Psoas muscle (tissue), 8 donors: ENCODE data around the gene ABTB1. TPM values are rescaled to one million over a fixed set of nuclear protein-coding genes. Genes with fewer than 3 reads are reported as not detected.
A peak's percentile ranks its signal among the peaks of the same experiment; 100 is the strongest.

Source experiments
- ATAC-seq, 4 donors: fragments of 200-7000 bp; cut with Tn5 transposase; one replicate each; pipeline ENCODE4 v1.9.1; 2020; ENCODE audit warnings: moderate library complexity in 3 of 4, mild to moderate bottlenecking in 2 of 4
- DNase-seq, 2 donors: peaks; one replicate each; pipeline ENCODE4 v3.0.0-alpha.2; 2020
- H3K27ac ChIP-seq: fragments of 200-600 bp; one replicate; pipeline ENCODE4 v1.8.0; 2022
- H3K27me3 ChIP-seq, 3 donors: fragments of 200-600 bp in 1 of 3; one replicate each; pipeline versions ENCODE4 v1.6.1 to v1.8.0; 2013 to 2022; ENCODE audit warnings: low read length in 2 of 3, mild to moderate bottlenecking in 2 of 3, moderate library complexity in 1 of 3; ENCODE audit not compliant: insufficient read depth in 3 of 3
- H3K36me3 ChIP-seq, 2 donors: fragments of 200-600 bp in 1 of 2; one replicate each; pipeline versions ENCODE4 v1.6.1 to v1.8.0; 2013 to 2022; ENCODE audit warnings: low read depth in 1 of 2, mild to moderate bottlenecking in 1 of 2, moderate library complexity in 1 of 2; ENCODE audit not compliant: insufficient read depth in 1 of 2
- H3K4me1 ChIP-seq: fragments of 200-600 bp; one replicate; pipeline ENCODE4 v1.8.0; 2022
- H3K4me3 ChIP-seq: fragments of 200-600 bp; one replicate; pipeline ENCODE4 v1.8.0; 2022; ENCODE audit warnings: mild to moderate bottlenecking
- H3K9me3 ChIP-seq: fragments of 200-600 bp; one replicate; pipeline ENCODE4 v1.8.0; 2022
- WGBS, 3 donors: extraction: QIAGEN DNeasy Blood & Tissue Kit; methylation state at CpG; one replicate each; pipeline versions ENCODE4 v1.1.6 to v1.1.7; 2013; 5-methylcytosine and 5-hydroxymethylcytosine counted together
- intact Hi-C, 2 donors: fragments of 100-400 bp; cut with DNase I; formaldehyde crosslinking; loops; one replicate each; pipeline versions ENCODE4 v1.11.0 to v1.14.2; 2022
- polyA plus RNA-seq, 3 donors: library from polyadenylated mRNA; stranded (reverse); fragments of 200-250 nt; gene quantifications; one replicate each; pipeline ENCODE4 v1.2.3, GENCODE V29; 2013
- total RNA-seq, 4 donors: library from RNA; stranded (reverse); fragmentation: NEBNext Ultra II Directional in 2 of 4; extraction: Animal tissue kit (Norgen Biotek cat#: 25700) in 2 of 4; gene quantifications; one replicate each; pipeline versions ENCODE4 v1.2.1 to v1.2.4, GENCODE V29; 2021 to 2023
- TF ChIP-seq, protein P1 (sequence below): fragments of 200-600 bp; IDR thresholded peaks from one replicate; pipeline ENCODE4 v1.8.0; 2022; ENCODE audit warnings: antibody characterized with exemption
- donor health status: healthy with polysubstance abuse.
- donor health status: DM: no; HTN: no; CAD: no; lungs with moderate emphysema.
- donor health status: Bipolar disorder and iron deficiency.
- donor health status: healthy.
- donor health status: DM: yes; HTN: yes; CAD: no.
- donor health status: DM: no; HTN: no; CAD: no.
- donor health status: DM: no; HTN: no; CAD: no.
- donor health status: DM: yes; HTN: yes; CAD: no.

Gene ABTB1
- total and polyA plus RNA-seq, 7 donors, result 22.8 to 34.5 (median 30.1) TPM

- ATAC-seq (no peak), DNase-seq (peak in 1 of 2 donors; percentile 33)
- Histone ChIP-seq H3K36me3 (peaks cover 4 to 33% of the 10 kb centered on the region in 2 donors), H3K9me3 (no peaks in the 10 kb centered on the region), H3K4me3 (no peak overlapping the region), H3K4me1 (peaks cover 22% of the 10 kb centered on the region), H3K27ac (peak overlapping the region; percentile 54), H3K27me3 (no peaks in the 10 kb centered on the region)
- 62 to 63% (median 62%) methylated on average over 4 of the region's 4 CpGs for WGBS, 3 donors
- intact Hi-C loops, result loop anchor here (5.0 kb wide), 2 partner anchors 38 to 113 kb away; no protein-coding TSS in a partner anchor
- TF ChIP-seq, protein P1, sequence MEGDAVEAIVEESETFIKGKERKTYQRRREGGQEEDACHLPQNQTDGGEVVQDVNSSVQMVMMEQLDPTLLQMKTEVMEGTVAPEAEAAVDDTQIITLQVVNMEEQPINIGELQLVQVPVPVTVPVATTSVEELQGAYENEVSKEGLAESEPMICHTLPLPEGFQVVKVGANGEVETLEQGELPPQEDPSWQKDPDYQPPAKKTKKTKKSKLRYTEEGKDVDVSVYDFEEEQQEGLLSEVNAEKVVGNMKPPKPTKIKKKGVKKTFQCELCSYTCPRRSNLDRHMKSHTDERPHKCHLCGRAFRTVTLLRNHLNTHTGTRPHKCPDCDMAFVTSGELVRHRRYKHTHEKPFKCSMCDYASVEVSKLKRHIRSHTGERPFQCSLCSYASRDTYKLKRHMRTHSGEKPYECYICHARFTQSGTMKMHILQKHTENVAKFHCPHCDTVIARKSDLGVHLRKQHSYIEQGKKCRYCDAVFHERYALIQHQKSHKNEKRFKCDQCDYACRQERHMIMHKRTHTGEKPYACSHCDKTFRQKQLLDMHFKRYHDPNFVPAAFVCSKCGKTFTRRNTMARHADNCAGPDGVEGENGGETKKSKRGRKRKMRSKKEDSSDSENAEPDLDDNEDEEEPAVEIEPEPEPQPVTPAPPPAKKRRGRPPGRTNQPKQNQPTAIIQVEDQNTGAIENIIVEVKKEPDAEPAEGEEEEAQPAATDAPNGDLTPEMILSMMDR, result no peak
Measured at GRCh38 chr3:127690106-127690505, 17.4 kb downstream of the ABTB1 start.

- Histone ChIP-seq H3K4me3 (no peak overlapping the region), H3K27ac (peak overlapping the region; percentile 54), H3K27me3 (no peaks in the 10 kb centered on the region), H3K9me3 (no peaks in the 10 kb centered on the region), H3K36me3 (peaks cover 4 to 33% of the 10 kb centered on the region in 2 donors), H3K4me1 (peaks cover 22% of the 10 kb centered on the region)
- intact Hi-C loops, result loop anchor here (5.0 kb wide), 2 partner anchors 39 to 114 kb away; no protein-coding TSS in a partner anchor
- WGBS, 3 donors, result 53 to 89% (median 62%) methylated on average over 4 of the region's 4 CpGs
- TF ChIP-seq, protein P1, result peak; percentile 38
- DNase-seq (peak; percentile 38 to 61), ATAC-seq (peak in 1 of 4 donors; percentile 43)
Measured at GRCh38 chr3:127690823-127691452, 18.2 kb downstream of the ABTB1 start.

GRCh38 chr3:127691489-127691888, 18.7 kb downstream of the ABTB1 start:
- DNase-seq, result peak; percentile 11 to 42
- no peaks in the 10 kb centered on the region for H3K27me3 ChIP-seq
- peaks cover 4 to 33% of the 10 kb centered on the region in 2 donors for H3K36me3 ChIP-seq
- peak overlapping the region; percentile 54 for H3K27ac ChIP-seq
- WGBS, 3 donors, result 83 to 87% (median 87%) methylated on average over 8 of the region's 8 CpGs
- no peak overlapping the region for H3K4me3 ChIP-seq
- TF ChIP-seq, protein P1, result no peak
- H3K4me1 ChIP-seq, result peaks cover 24% of the 10 kb centered on the region
- no peaks in the 10 kb centered on the region for H3K9me3 ChIP-seq
- intact Hi-C loops, result loop anchor here (5.0 kb wide), 2 partner anchors 39 to 114 kb away; no protein-coding TSS in a partner anchor
- no peak for ATAC-seq

- H3K27me3 ChIP-seq, result no peaks in the 10 kb centered on the region
- H3K9me3 ChIP-seq, result no peaks in the 10 kb centered on the region
- peak; percentile 6 to 32 for DNase-seq
- intact Hi-C loops, result loop anchor here (2.0 to 5.0 kb wide), 3 partner anchors 39 to 115 kb away; no protein-coding TSS in a partner anchor
- H3K36me3 ChIP-seq, result peaks cover 4 to 33% of the 10 kb centered on the region in 2 donors
- TF ChIP-seq, protein P1, result no peak
- ATAC-seq, result no peak
- no peak overlapping the region for H3K27ac ChIP-seq
- H3K4me1 ChIP-seq, result peaks cover 28% of the 10 kb centered on the region
- no peak overlapping the region for H3K4me3 ChIP-seq
- WGBS, 3 donors, result 84 to 88% (median 84%) methylated on average over 6 of the region's 6 CpGs
Measured at GRCh38 chr3:127691974-127692373, 19.2 kb downstream of the ABTB1 start.
